GM18873 (cell line): Measurements from ENCODE around the gene ZNF679.
A peak's percentile ranks its signal among the peaks of the same experiment; 100 is the strongest.
"Not testable (repeated sequence)": the region's sequence is repeated elsewhere in the genome, so short reads cannot be mapped to it uniquely, and the experiment has no call there.

Experiments
- ATAC-seq: cut with Tn5 transposase; IDR thresholded peaks from one replicate; pipeline ENCODE4 v1.9.1; 2021; ENCODE audit warnings: mild to moderate bottlenecking, moderate library complexity, moderate number of reproducible peaks; ENCODE audit not compliant: unreplicated experiment, low FRiP score

The ZNF679 gene

GRCh38 chr7:64307254-64308015 lies 79.2 kb downstream of the ZNF679 start:
- peak; percentile 99 for ATAC-seq

GRCh38 chr7:64308016-64308270 lies 79.7 kb downstream of the ZNF679 start:
- ATAC-seq, result no peak

GRCh38 chr7:64310426-64310825 lies 82.2 kb downstream of the ZNF679 start:
- no peak for ATAC-seq

- no peak for ATAC-seq
These were observed 84.6 kb downstream of the ZNF679 start for GRCh38 chr7:64312826-64313225.

- ATAC-seq, result peak; percentile 100
These were observed 85.6 kb downstream of the ZNF679 start, which contains the start of gene ZNF736 for GRCh38 chr7:64313740-64314491. TSS of gene ZNF736 (plus strand) at chr7:64313961. CDS start at chr7:64314151, 190 bp downstream.

- ATAC-seq, result no peak
These were observed 86.3 kb downstream of the ZNF679 start for GRCh38 chr7:64314566-64314965.

GRCh38 chr7:64316031-64316742 lies 87.9 kb downstream of the ZNF679 start:
- not testable (repeated sequence) for ATAC-seq
